ENCODE results near the gene NLRC5. TPM values are rescaled to one million over a fixed set of nuclear protein-coding genes. Genes with fewer than 3 reads are reported as not detected.

Gene NLRC5, protein sequence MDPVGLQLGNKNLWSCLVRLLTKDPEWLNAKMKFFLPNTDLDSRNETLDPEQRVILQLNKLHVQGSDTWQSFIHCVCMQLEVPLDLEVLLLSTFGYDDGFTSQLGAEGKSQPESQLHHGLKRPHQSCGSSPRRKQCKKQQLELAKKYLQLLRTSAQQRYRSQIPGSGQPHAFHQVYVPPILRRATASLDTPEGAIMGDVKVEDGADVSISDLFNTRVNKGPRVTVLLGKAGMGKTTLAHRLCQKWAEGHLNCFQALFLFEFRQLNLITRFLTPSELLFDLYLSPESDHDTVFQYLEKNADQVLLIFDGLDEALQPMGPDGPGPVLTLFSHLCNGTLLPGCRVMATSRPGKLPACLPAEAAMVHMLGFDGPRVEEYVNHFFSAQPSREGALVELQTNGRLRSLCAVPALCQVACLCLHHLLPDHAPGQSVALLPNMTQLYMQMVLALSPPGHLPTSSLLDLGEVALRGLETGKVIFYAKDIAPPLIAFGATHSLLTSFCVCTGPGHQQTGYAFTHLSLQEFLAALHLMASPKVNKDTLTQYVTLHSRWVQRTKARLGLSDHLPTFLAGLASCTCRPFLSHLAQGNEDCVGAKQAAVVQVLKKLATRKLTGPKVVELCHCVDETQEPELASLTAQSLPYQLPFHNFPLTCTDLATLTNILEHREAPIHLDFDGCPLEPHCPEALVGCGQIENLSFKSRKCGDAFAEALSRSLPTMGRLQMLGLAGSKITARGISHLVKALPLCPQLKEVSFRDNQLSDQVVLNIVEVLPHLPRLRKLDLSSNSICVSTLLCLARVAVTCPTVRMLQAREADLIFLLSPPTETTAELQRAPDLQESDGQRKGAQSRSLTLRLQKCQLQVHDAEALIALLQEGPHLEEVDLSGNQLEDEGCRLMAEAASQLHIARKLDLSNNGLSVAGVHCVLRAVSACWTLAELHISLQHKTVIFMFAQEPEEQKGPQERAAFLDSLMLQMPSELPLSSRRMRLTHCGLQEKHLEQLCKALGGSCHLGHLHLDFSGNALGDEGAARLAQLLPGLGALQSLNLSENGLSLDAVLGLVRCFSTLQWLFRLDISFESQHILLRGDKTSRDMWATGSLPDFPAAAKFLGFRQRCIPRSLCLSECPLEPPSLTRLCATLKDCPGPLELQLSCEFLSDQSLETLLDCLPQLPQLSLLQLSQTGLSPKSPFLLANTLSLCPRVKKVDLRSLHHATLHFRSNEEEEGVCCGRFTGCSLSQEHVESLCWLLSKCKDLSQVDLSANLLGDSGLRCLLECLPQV (N-terminal part only)
- total RNA-seq (2022; extraction: Qiagen RNA extraction; ENCODE audit: low read depth) = 3.7 to 5.7 TPM (median 4.9 TPM) in 5 replicates

DNA sequence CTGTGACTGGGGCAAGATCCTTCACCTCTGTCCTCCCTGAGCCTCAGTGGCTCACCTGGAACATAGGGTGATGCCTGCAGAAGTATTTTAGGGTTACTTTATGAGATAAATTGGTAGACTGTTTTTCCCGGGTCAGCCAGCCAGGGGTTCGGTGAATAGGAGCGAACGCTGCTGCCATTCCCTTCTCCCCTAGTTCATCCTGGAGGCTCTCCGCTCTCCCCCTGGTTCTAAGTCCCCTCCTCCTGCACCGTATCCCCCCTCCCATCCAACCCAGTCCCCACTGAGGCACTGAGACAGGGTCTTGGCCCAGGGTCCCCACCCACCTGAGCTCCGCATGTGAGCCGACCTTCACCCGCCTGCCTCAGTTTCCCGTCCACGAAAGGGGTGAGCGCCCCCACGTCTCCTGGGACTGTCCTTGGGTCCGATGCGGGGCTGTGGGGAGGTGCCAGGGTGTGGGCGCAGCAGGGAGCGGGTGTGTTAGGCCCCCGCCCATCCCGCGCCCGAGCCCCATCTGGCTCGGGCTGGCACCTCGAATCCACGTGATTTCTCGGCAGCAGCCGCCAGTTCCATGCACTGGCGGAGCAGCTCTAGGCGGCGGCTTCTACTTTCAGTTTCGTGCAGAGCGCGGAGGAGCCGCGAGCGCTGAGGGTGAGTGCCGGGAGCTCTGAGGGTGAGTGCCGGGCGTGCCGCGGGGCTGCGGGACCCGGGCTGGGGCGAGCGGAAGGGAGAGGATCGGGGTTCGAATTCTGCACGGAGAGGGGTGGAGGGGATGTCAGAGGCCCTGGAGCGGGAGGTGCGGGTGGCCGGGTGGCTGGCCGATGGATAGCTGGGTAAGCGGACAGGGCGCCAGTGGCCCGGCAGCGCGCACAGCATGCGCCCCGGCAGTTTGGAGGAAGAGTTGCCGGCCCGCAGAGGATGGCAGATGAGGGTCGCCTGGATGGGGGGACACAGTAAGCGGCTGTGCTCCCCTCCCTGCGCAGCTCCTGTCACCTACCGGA lies at the start of gene NLRC5:
Gene NLRC5, plus strand, starts transcription at position 610 of the 998 bp plus-strand sequence. CDS start 31,156 bp downstream, outside the sequence.

GRCh38 chr16:56961851-56962281 lies 27.5 kb upstream of the NLRC5 start, which contains the start of gene CETP:
CETP (plus strand) TSS chr16:56961950; CDS start chr16:56961980, 30 bp downstream.

DNA sequence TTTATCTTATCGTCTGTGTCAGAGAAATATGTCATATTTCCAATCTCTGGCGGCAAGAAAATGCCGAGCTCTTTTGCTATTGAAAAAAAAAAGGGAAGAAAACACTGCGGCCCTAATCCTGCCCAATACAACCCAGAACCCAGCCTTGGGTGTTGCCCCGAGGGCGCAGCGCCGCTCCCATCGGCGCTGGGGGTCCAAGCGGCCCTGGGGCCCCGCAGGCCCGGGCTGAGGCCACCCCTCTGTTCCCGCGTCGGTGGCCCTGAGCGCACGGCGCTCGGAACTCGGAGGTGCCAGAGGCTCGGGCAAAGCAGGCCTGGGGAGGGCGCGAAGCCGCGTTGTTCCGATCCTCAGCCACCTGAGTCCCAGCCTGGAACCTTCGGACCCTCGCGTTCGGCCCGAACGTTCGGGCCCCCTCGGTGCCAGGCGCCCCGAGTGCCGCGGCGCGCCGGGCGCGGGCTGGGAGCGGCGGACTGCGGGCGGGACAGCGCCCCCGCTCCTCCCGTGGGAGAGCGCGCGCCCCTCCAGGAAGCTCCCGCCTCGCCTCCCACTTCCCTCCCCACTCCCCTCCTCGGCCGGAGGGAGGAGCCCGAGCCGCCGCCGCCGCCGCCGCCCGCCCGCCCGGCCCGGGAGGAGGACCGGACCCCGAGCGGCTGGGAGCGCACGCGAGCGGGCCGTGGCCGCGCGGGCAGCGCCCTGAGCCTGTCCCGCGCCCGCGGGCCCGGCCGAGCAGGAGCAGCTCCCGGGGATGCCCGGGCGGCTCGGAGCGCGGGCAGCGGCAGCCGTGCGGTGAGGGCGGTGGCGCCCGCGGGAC lies 102.8 kb downstream of the NLRC5 start, which contains the start of gene CPNE2:
Gene CPNE2, plus strand, starts transcription at position 609 of the 811 bp plus-strand sequence. CDS start 18,160 bp downstream, outside the sequence.

Other genes starting within 250 kb of the NLRC5 start
- gene SLC12A3, start 124.3 kb upstream of the NLRC5 start, total RNA-seq (2022; extraction: Qiagen RNA extraction; ENCODE audit: low read depth) = not detected in 5 replicates
- gene HERPUD1, start 57.4 kb upstream of the NLRC5 start, total RNA-seq (2022; extraction: Qiagen RNA extraction; ENCODE audit: low read depth) = 88.5 to 97.8 TPM (median 96.4 TPM) in 5 replicates
- gene CETP, start 27.6 kb upstream of the NLRC5 start, total RNA-seq (2022; extraction: Qiagen RNA extraction; ENCODE audit: low read depth) = not detected in 5 replicates
- gene CPNE2, start 103.0 kb downstream of the NLRC5 start, total RNA-seq (2022; extraction: Qiagen RNA extraction; ENCODE audit: low read depth) = 35.2 to 46.4 TPM (median 42.1 TPM) in 5 replicates
- gene PSME3IP1, start 196.5 kb downstream of the NLRC5 start, total RNA-seq (2022; extraction: Qiagen RNA extraction; ENCODE audit: low read depth) = 90.0 to 158 TPM (median 91.0 TPM) in 5 replicates
- gene RSPRY1, start 196.8 kb downstream of the NLRC5 start, total RNA-seq (2022; extraction: Qiagen RNA extraction; ENCODE audit: low read depth) = 26.6 to 35.0 TPM (median 31.3 TPM) in 5 replicates

All from A549 treated with ZK216348 at 1 μM for 4 hours (cell line).